CD14-positive monocyte (primary cell): Measurements from ENCODE around the gene ABHD11. TPM values are rescaled to one million over a fixed set of nuclear protein-coding genes. Genes with fewer than 3 reads are reported as not detected.

Experiments
- DNase-seq, 3 donors: peaks; one replicate each; pipeline ENCODE4 v3.0.0-alpha.2; 2011 to 2022
- H2AFZ ChIP-seq: 2 replicates; pipeline ENCODE4 v1.6.0; 2012; ENCODE audit warnings: mild to moderate bottlenecking, low read depth, low read length, inconsistent platforms; ENCODE audit not compliant: insufficient read depth, poor library complexity, severe bottlenecking
- H3K27ac ChIP-seq, 2 donors: 1 replicate in 1 of 2; 2 replicates in 1 of 2; pipeline ENCODE4 v1.5.1; 2012 to 2013; ENCODE audit warnings: low read length in 2 of 2, control low read depth in 1 of 2, inconsistent platforms in 1 of 2, low read depth in 1 of 2, mild to moderate bottlenecking in 1 of 2
- H3K27me3 ChIP-seq, 2 donors: one replicate each; pipeline versions ENCODE4 v1.6.0 to v1.6.1; 2011 to 2013; ENCODE audit warnings: low read length in 2 of 2; ENCODE audit not compliant: control insufficient read depth in 2 of 2, insufficient read depth in 2 of 2
- H3K36me3 ChIP-seq, 2 donors: replicated peaks in 1 of 2; 1 replicate in 1 of 2; 2 replicates in 1 of 2; pipeline versions ENCODE4 v1.5.1 to v1.6.1; 2012 to 2013; ENCODE audit warnings: low read length in 2 of 2, control low read depth in 1 of 2, inconsistent platforms in 1 of 2, mild to moderate bottlenecking in 1 of 2; ENCODE audit not compliant: insufficient read depth in 2 of 2, control insufficient read depth in 1 of 2
- H3K4me1 ChIP-seq, 2 donors: 1 replicate in 1 of 2; 2 replicates in 1 of 2; pipeline versions ENCODE4 v1.5.1 to v1.6.1; 2012 to 2013; ENCODE audit warnings: low read length in 2 of 2, control low read depth in 1 of 2, inconsistent platforms in 1 of 2, mild to moderate bottlenecking in 1 of 2, moderate library complexity in 1 of 2; ENCODE audit not compliant: insufficient read depth in 2 of 2, control insufficient read depth in 1 of 2
- H3K4me2 ChIP-seq: replicated peaks from 2 replicates; pipeline ENCODE3; 2012; ENCODE audit warnings: low read length, moderate library complexity, mild to moderate bottlenecking; ENCODE audit not compliant: poor library complexity, severe bottlenecking; ENCODE audit errors: extremely low read depth
- H3K4me3 ChIP-seq, 3 experiments: fragments of 200-600 bp in 1 of 3; sonication (generic) in 1 of 3; replicated peaks in 1 of 3; 1 replicate in 2 of 3; 2 replicates in 1 of 3; pipeline ENCODE4 v1.5.1; 2011 to 2013; ENCODE audit warnings: low read length in 3 of 3, mild to moderate bottlenecking in 3 of 3, control low read depth in 2 of 3, low read depth in 2 of 3, inconsistent platforms in 1 of 3, moderate library complexity in 1 of 3
- H3K79me2 ChIP-seq: 2 replicates; pipeline ENCODE4 v1.6.0; 2012; ENCODE audit warnings: mild to moderate bottlenecking, control low read depth, inconsistent platforms, low read length, moderate library complexity; ENCODE audit not compliant: insufficient read depth
- H3K9ac ChIP-seq: 2 replicates; pipeline ENCODE4 v1.6.0; 2017; ENCODE audit warnings: low read length, mild to moderate bottlenecking; ENCODE audit not compliant: insufficient read depth, poor library complexity, severe bottlenecking
- H3K9me3 ChIP-seq, 2 donors: replicated peaks in 1 of 2; 1 replicate in 1 of 2; 2 replicates in 1 of 2; pipeline versions ENCODE4 v1.5.1 to v1.6.1; 2012 to 2013; ENCODE audit warnings: low read length in 2 of 2, control low read depth in 1 of 2; ENCODE audit not compliant: control insufficient read depth in 1 of 2, insufficient read depth in 1 of 2
- H4K20me1 ChIP-seq: 2 replicates; pipeline ENCODE4 v1.6.0; 2012; ENCODE audit warnings: mild to moderate bottlenecking, low read length, control low read depth, moderate library complexity; ENCODE audit not compliant: insufficient read depth
- H3K27ac Mint-ChIP-seq, 7 donors: one replicate each; pipeline ENCODE4 v1.8.0; 2020; ENCODE audit warnings: mild to moderate bottlenecking in 7 of 7, mixed read lengths in 7 of 7, moderate library complexity in 6 of 7, inconsistent platforms in 2 of 7
- H3K27me3 Mint-ChIP-seq, 3 donors: one replicate each; pipeline ENCODE4 v1.8.0; 2021 to 2022; ENCODE audit warnings: low read depth in 3 of 3, mild to moderate bottlenecking in 3 of 3, mixed read lengths in 3 of 3, moderate library complexity in 3 of 3, inconsistent platforms in 1 of 3
- H3K36me3 Mint-ChIP-seq, 2 donors: one replicate each; pipeline ENCODE4 v1.8.0; 2020; ENCODE audit warnings: mixed read lengths in 2 of 2, inconsistent platforms in 1 of 2, mild to moderate bottlenecking in 1 of 2
- H3K4me1 Mint-ChIP-seq: one replicate; pipeline ENCODE4 v1.8.0; 2020; ENCODE audit warnings: mild to moderate bottlenecking, mixed read lengths
- H3K4me3 Mint-ChIP-seq, 2 donors: one replicate each; pipeline ENCODE4 v1.8.0; 2020; ENCODE audit warnings: mild to moderate bottlenecking in 2 of 2, mixed read lengths in 2 of 2, moderate library complexity in 1 of 2
- H3K9me3 Mint-ChIP-seq, 7 donors: one replicate each; pipeline ENCODE4 v1.8.0; 2020 to 2022; ENCODE audit warnings: mixed read lengths in 7 of 7, mild to moderate bottlenecking in 6 of 7, moderate library complexity in 6 of 7, inconsistent platforms in 2 of 7
- WGBS: methylation state at CpG from one replicate; pipeline ENCODE4 v1.1.5; 2013; ENCODE audit warnings: missing lambda C conversion rate; ENCODE audit not compliant: insufficient coverage; 5-methylcytosine and 5-hydroxymethylcytosine counted together
- intact Hi-C, 2 donors: fragments of 100-400 bp; cut with micrococcal nuclease; formaldehyde crosslinking; loops; one replicate each; pipeline versions ENCODE4 v1.15.0 to v1.15.1; 2023
- polyA plus RNA-seq, 3 donors: library from polyadenylated mRNA; depleted of rRNA in 1 of 3; unstranded in 2 of 3; stranded (reverse) in 1 of 3; fragments of 300-500 nt in 2 of 3; fragments of >200 nt in 1 of 3; fragmentation: Illumina TruSeq in 2 of 3; gene quantifications; 1 replicate in 2 of 3; 2 replicates in 1 of 3; pipeline ENCODE4 v1.2.3, GENCODE V29; 2012 to 2021
- TF ChIP-seq, protein P1 (sequence below): fragments of 200-600 bp; IDR thresholded peaks from one replicate; pipeline ENCODE4 v1.8.0; 2022; ENCODE audit warnings: antibody characterized with exemption, mild to moderate bottlenecking

ABHD11 gene
- polyA plus RNA-seq, 3 donors = 20.3 to 23.5 (median 22.1) TPM

DNA sequence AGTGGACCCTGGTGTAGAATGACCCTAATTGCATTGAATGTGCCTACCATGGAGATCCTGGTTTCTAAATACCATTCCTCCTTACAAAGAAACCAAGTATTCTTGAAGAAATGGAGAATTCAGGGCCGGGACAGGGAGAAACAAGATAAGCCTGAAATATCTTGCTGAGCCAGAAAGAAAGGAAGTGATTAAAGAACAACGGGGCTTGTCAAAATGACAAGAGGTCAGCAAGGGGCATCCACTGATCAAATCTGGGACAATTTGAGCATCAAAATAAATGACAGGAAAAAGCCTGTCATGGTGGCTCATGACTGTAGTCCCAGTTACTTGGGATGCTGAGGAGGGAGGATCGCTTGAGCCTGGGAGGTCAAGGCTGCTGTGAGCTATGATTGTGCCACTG, 8.1 kb downstream of the ABHD11 start:
- Histone ChIP-seq H3K27me3 (peaks cover 11 to 38% of the 10 kb centered on the region in 2 donors), H3K36me3 (no peaks in the 10 kb centered on the region), H3K9me3 (peaks cover 0 to 7% of the 10 kb centered on the region in 2 donors), H3K79me2 (no peaks in the 10 kb centered on the region), H2AFZ (no peak overlapping the region), H3K9ac (no peak overlapping the region), H3K4me3 (no peak overlapping the region), H4K20me1 (no peaks in the 10 kb centered on the region), H3K4me2 (no peak overlapping the region), H3K4me1 (peaks cover 13 to 20% of the 10 kb centered on the region in 2 donors), H3K27ac (no peak overlapping the region)
- no peak for DNase-seq
- Mint-ChIP-seq H3K9me3 (peaks cover 1 to 14% (median 5%) of the 10 kb centered on the region in 7 donors), H3K4me1 (peaks cover 22% of the 10 kb centered on the region), H3K4me3 (peak overlapping the region in 1 of 2 donors; percentile 5), H3K27me3 (peaks cover 36 to 72% (median 57%) of the 10 kb centered on the region in 3 donors), H3K27ac (no peak overlapping the region), H3K36me3 (peaks cover 0 to 2% of the 10 kb centered on the region in 2 donors)
- WGBS = 8% methylated on average over 2 of the region's 3 CpGs
- TF ChIP-seq, protein P1, sequence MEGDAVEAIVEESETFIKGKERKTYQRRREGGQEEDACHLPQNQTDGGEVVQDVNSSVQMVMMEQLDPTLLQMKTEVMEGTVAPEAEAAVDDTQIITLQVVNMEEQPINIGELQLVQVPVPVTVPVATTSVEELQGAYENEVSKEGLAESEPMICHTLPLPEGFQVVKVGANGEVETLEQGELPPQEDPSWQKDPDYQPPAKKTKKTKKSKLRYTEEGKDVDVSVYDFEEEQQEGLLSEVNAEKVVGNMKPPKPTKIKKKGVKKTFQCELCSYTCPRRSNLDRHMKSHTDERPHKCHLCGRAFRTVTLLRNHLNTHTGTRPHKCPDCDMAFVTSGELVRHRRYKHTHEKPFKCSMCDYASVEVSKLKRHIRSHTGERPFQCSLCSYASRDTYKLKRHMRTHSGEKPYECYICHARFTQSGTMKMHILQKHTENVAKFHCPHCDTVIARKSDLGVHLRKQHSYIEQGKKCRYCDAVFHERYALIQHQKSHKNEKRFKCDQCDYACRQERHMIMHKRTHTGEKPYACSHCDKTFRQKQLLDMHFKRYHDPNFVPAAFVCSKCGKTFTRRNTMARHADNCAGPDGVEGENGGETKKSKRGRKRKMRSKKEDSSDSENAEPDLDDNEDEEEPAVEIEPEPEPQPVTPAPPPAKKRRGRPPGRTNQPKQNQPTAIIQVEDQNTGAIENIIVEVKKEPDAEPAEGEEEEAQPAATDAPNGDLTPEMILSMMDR = no peak
- intact Hi-C loops = loop anchor here in 1 of 2 donors (5.0 to 10.0 kb wide), 2 partner anchors 124 to 208 kb away; partner anchors contain the start of gene BAZ1B

DNA sequence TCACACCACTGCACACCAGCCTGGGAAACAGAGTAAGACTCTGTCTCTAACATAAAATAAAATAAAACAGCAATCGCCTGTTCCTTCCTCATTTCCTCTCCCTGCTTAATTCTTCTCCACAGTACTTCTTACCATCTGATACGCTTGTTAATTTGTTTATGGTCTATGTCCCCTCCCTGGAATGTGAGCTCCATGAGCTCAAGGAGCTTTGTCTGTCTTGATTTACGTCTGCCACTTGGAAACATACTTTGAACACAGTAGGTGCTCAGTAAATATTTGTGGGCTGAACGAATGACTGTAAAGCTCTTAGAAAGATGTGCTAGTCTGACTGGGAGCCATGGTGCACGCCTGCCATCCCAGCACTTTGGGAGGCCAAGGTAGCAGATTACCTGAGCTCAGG, 10.1 kb downstream of the ABHD11 start:
- Histone ChIP-seq H3K9ac (no peak overlapping the region), H3K27me3 (peaks cover 11 to 49% of the 10 kb centered on the region in 2 donors), H3K4me3 (no peak overlapping the region), H3K4me2 (no peak overlapping the region), H3K27ac (no peak overlapping the region), H4K20me1 (no peaks in the 10 kb centered on the region), H2AFZ (no peak overlapping the region), H3K9me3 (no peaks in the 10 kb centered on the region), H3K4me1 (peaks cover 4 to 10% of the 10 kb centered on the region in 2 donors), H3K36me3 (no peaks in the 10 kb centered on the region), H3K79me2 (no peaks in the 10 kb centered on the region)
- Mint-ChIP-seq H3K4me1 (peaks cover 14% of the 10 kb centered on the region), H3K4me3 (peak overlapping the region in 1 of 2 donors; percentile 66), H3K27ac (no peak overlapping the region), H3K9me3 (peaks cover 0 to 6% (median 1%) of the 10 kb centered on the region in 7 donors), H3K27me3 (peaks cover 45 to 64% (median 54%) of the 10 kb centered on the region in 3 donors), H3K36me3 (no peaks in the 10 kb centered on the region)
- TF ChIP-seq, protein P1 = no peak
- intact Hi-C loops = loop anchor here (5.0 kb wide), 3 partner anchors 41 to 121 kb away; no protein-coding TSS in a partner anchor
- 71% methylated on average over 3 of the region's 5 CpGs for WGBS
- DNase-seq = no peak
